ENCODE data around the gene SIRT3.

- TF ChIP-seq CTCF (CRISPR knock-in tag; IDR thresholded peaks at IDR 0.05) (no peak), HNF4G (IDR thresholded peaks at IDR 0.05; ENCODE audit: borderline replicate concordance, low read depth, low read length) (no peak), HNF4G (CRISPR knock-in tag; IDR thresholded peaks at IDR 0.05; ENCODE audit: borderline replicate concordance, low read depth) (no peak), BHLHE40 (IDR thresholded peaks at IDR 0.05; ENCODE audit: low read length) (no peak), REST (IDR thresholded peaks at IDR 0.05; ENCODE audit: borderline replicate concordance in 1 of 2, low read depth in 1 of 2, low read length in 2 of 2) (no peak), NRL (CRISPR knock-in tag; IDR thresholded peaks at IDR 0.05; ENCODE audit: borderline replicate concordance) (no peak), FOXO1 (CRISPR knock-in tag; IDR thresholded peaks at IDR 0.05) (no peak), CBX2 (IDR thresholded peaks at IDR 0.05; ENCODE audit: low read depth, low read length) (no peak), CBX2 (CRISPR knock-in tag; IDR thresholded peaks at IDR 0.05; ENCODE audit: low read depth) (no peak), RERE (CRISPR knock-in tag; IDR thresholded peaks at IDR 0.05; ENCODE audit: low read depth) (no peak), ZBTB33 (CRISPR knock-in tag; IDR thresholded peaks at IDR 0.05) (no peak), ZNF704 (CRISPR knock-in tag; IDR thresholded peaks at IDR 0.05; ENCODE audit: borderline replicate concordance) (no peak), NFE2L2 (IDR thresholded peaks at IDR 0.05; ENCODE audit: low read length) (no peak), ZNF354B (CRISPR knock-in tag; IDR thresholded peaks at IDR 0.05) (no peak), FOXA3 (CRISPR knock-in tag; IDR thresholded peaks at IDR 0.05) (no peak)
Observed at GRCh38 chr11:223884-224283, 12.3 kb downstream of the SIRT3 start.
